OCI-LY7 (cell line): ENCODE data around the gene CCR8. TPM values are rescaled to one million over a fixed set of nuclear protein-coding genes. Genes with fewer than 3 reads are reported as not detected.

ENCODE experiments used
- BruUV-seq: library from RNA; stranded (reverse); fragments of 400-500 nt; replicated peaks from 2 replicates; lab custom pipeline; 2021; lab: Mats Ljungman, UMichigan
- CTCF ChIA-PET: fragments of 300-600 bp; sonication (Branson Sonifier 250); formaldehyde crosslinking; loops from one replicate; lab custom pipeline; 2022; ENCODE audit warnings: antibody characterized with exemption; ENCODE audit not compliant: unreplicated experiment; lab: Charles Lee
- POLR2A ChIA-PET: fragments of 300-600 bp; sonication (Branson Sonifier 250); formaldehyde crosslinking; loops from one replicate; lab custom pipeline; 2022; ENCODE audit warnings: antibody characterized with exemption; lab: Charles Lee
- DNase-seq: peaks from one replicate; pipeline ENCODE4 v3.0.0-alpha.2; 2015; ENCODE audit warnings: low spot score
- H2AFZ ChIP-seq: fragments of 200-600 bp; sonication (generic), shearing (Covaris generic); 2 replicates; pipeline ENCODE4 v1.6.1; 2014; ENCODE audit warnings: mild to moderate bottlenecking, antibody characterized with exemption, low read length, moderate library complexity
- H3K27ac ChIP-seq: fragments of 200-600 bp; sonication (generic); 2 replicates; pipeline ENCODE4 v1.5.1; 2014; ENCODE audit warnings: mixed run types, low read depth, mild to moderate bottlenecking, moderate library complexity, low read length, inconsistent platforms; ENCODE audit not compliant: poor library complexity, severe bottlenecking
- H3K36me3 ChIP-seq: fragments of 200-600 bp; sonication (generic); 2 replicates; pipeline ENCODE4 v1.6.1; 2014; ENCODE audit warnings: mild to moderate bottlenecking, antibody characterized with exemption, low read length, moderate library complexity, mixed read lengths; ENCODE audit not compliant: insufficient read depth
- H3K4me1 ChIP-seq: fragments of 200-600 bp; sonication (generic); 2 replicates; pipeline ENCODE4 v1.5.1; 2014; ENCODE audit warnings: mild to moderate bottlenecking, low read length; ENCODE audit not compliant: insufficient read depth, poor library complexity, severe bottlenecking
- H3K4me2 ChIP-seq: fragments of 200-600 bp; sonication (generic); 2 replicates; pipeline ENCODE4 v1.6.1; 2014; ENCODE audit warnings: mild to moderate bottlenecking, low read length
- H3K4me3 ChIP-seq: fragments of 200-600 bp; sonication (generic); 2 replicates; pipeline ENCODE4 v1.5.1; 2014; ENCODE audit warnings: mild to moderate bottlenecking, low read depth, low read length; ENCODE audit not compliant: poor library complexity, severe bottlenecking
- H3K79me2 ChIP-seq: fragments of 200-600 bp; sonication (generic); 2 replicates; pipeline ENCODE4 v1.6.1; 2016; ENCODE audit warnings: low read depth, mild to moderate bottlenecking, low read length, moderate library complexity, mixed read lengths; ENCODE audit not compliant: insufficient read depth
- H3K9me2 ChIP-seq: fragments of 200-600 bp; sonication (generic); 2 replicates; pipeline ENCODE4 v1.6.1; 2016; ENCODE audit warnings: mild to moderate bottlenecking, low read length, mixed read lengths; ENCODE audit not compliant: insufficient read depth
- H3K9me3 ChIP-seq: fragments of 200-600 bp; sonication (generic); 2 replicates; pipeline ENCODE4 v1.6.1; 2014; ENCODE audit warnings: mild to moderate bottlenecking, mixed run types, low read length, mixed read lengths
- H4K20me1 ChIP-seq: fragments of 200-600 bp; sonication (generic); 2 replicates; pipeline ENCODE4 v1.6.1; 2014; ENCODE audit warnings: mild to moderate bottlenecking, antibody characterized with exemption, low read length, moderate library complexity, mixed read lengths; ENCODE audit not compliant: insufficient read depth
- CTCF ChIP-seq: fragments of 200-600 bp; sonication (generic); conservative IDR thresholded peaks from 2 replicates; pipeline ENCODE4 v1.5.1; 2014; ENCODE audit warnings: mild to moderate bottlenecking, antibody characterized with exemption, low read length, moderate library complexity, mixed read lengths
- EZH2phosphoT487 ChIP-seq: fragments of 200-600 bp; sonication (generic); IDR thresholded peaks from 2 replicates; pipeline ENCODE4 v1.6.1; 2018; ENCODE audit warnings: low read depth, borderline replicate concordance, mild to moderate bottlenecking, mixed run types, antibody characterized with exemption, low read length, moderate library complexity, mixed read lengths
- intact Hi-C: fragments of 100-400 bp; cut with micrococcal nuclease; formaldehyde crosslinking; loops from one replicate; pipeline ENCODE4 v1.10.0; 2022; ENCODE audit not compliant: unreplicated experiment
- total RNA-seq, 2 experiments: library from RNA; depleted of rRNA in 1 of 2; stranded (reverse); fragments of >200 nt in 1 of 2; shearing (Covaris generic) in 1 of 2; gene quantifications; 2 replicates each; pipeline ENCODE4 v1.2.3, GENCODE V29; 2014 to 2022

CCR8 gene
- total RNA-seq, 2 experiments from 2014 or later: not detected

GRCh38 chr3:39333607-39334006, 4.1 kb downstream of the CCR8 start:
- CTCF ChIA-PET: no interaction called here
- H3K4me3 ChIP-seq: no peak overlapping the region
- no peak overlapping the region for H3K4me2 ChIP-seq

GRCh38 chr3:39334205-39334604, 4.7 kb downstream of the CCR8 start:
- intact Hi-C loops: no loop called here
- CTCF ChIA-PET: no interaction called here

More at GRCh38 chr3:39333607-39334006, 4.1 kb downstream of the CCR8 start:
- intact Hi-C loops: no loop called here
- POLR2A ChIA-PET: no interaction called here
- no TSS peak for BruUV-seq
- Histone ChIP-seq H3K27ac (no peak overlapping the region), H4K20me1 (no peaks in the 10 kb centered on the region), H3K9me3 (no peaks in the 10 kb centered on the region), H3K4me1 (no peaks in the 10 kb centered on the region), H3K36me3 (no peaks in the 10 kb centered on the region), H2AFZ (no peak overlapping the region), H3K9me2 (no peaks in the 10 kb centered on the region), H3K79me2 (no peaks in the 10 kb centered on the region)
- DNase-seq: no peak
- TF ChIP-seq EZH2phosphoT487: no peak
- no peak for TF ChIP-seq CTCF

More at GRCh38 chr3:39334205-39334604, 4.7 kb downstream of the CCR8 start:
- Histone ChIP-seq H3K9me2 (no peaks in the 10 kb centered on the region), H3K79me2 (no peaks in the 10 kb centered on the region), H3K9me3 (no peaks in the 10 kb centered on the region), H3K36me3 (no peaks in the 10 kb centered on the region), H3K27ac (no peak overlapping the region), H3K4me1 (no peaks in the 10 kb centered on the region), H3K4me3 (no peak overlapping the region), H4K20me1 (no peaks in the 10 kb centered on the region), H3K4me2 (no peak overlapping the region), H2AFZ (no peak overlapping the region)
- no peak for TF ChIP-seq EZH2phosphoT487
- no peak for TF ChIP-seq CTCF
- POLR2A ChIA-PET: no interaction called here
- no TSS peak for BruUV-seq
- DNase-seq: no peak
